DND-41 (cell line): ENCODE results near the gene KRTAP5-6.

ENCODE experiments used
- ATAC-seq: fragments of 200-7000 bp; cut with Tn5 transposase; 3 replicates; pipeline ENCODE4 v1.9.1; 2021; ENCODE audit warnings: low read depth; ENCODE audit not compliant: insufficient read depth
- DNase-seq: peaks from one replicate; pipeline ENCODE4 v3.0.0-alpha.2; 2020
- H2AFZ ChIP-seq: 2 replicates; pipeline ENCODE4 v1.6.0; 2012; ENCODE audit warnings: low read depth, low read length
- H3K27ac ChIP-seq: 2 replicates; pipeline ENCODE4 v1.5.1; 2012; ENCODE audit warnings: low read length, inconsistent platforms
- H3K27me3 ChIP-seq: fragments of 200-600 bp; sonication (generic); 2 replicates; pipeline ENCODE4 v1.6.0; 2012; ENCODE audit warnings: low read length, mild to moderate bottlenecking, inconsistent platforms; ENCODE audit not compliant: insufficient read depth, poor library complexity
- H3K36me3 ChIP-seq: 2 replicates; pipeline ENCODE4 v1.5.1; 2012; ENCODE audit warnings: low read length, inconsistent platforms; ENCODE audit not compliant: insufficient read depth
- H3K4me1 ChIP-seq: 2 replicates; pipeline ENCODE4 v1.5.1; 2012; ENCODE audit warnings: mild to moderate bottlenecking, low read length; ENCODE audit not compliant: insufficient read depth
- H3K4me2 ChIP-seq: 2 replicates; pipeline ENCODE4 v1.6.0; 2012; ENCODE audit warnings: mild to moderate bottlenecking, moderate library complexity, low read length, inconsistent platforms; ENCODE audit not compliant: insufficient read depth
- H3K4me3 ChIP-seq, 2 experiments: fragments of 200-600 bp in 1 of 2; shearing (Covaris generic) in 1 of 2; 2 replicates each; pipeline ENCODE4 v1.5.1; 2012 to 2016; ENCODE audit warnings: inconsistent platforms in 2 of 2, low read length in 2 of 2, mild to moderate bottlenecking in 2 of 2, low read depth in 1 of 2, moderate library complexity in 1 of 2
- H3K79me2 ChIP-seq: 2 replicates; pipeline ENCODE4 v1.6.0; 2012; ENCODE audit warnings: low read length, inconsistent platforms; ENCODE audit not compliant: insufficient read depth
- H3K9ac ChIP-seq: 2 replicates; pipeline ENCODE4 v1.6.0; 2012; ENCODE audit warnings: low read depth, mild to moderate bottlenecking, inconsistent platforms, low read length, moderate library complexity
- H3K9me3 ChIP-seq: 2 replicates; pipeline ENCODE4 v1.5.1; 2012; ENCODE audit warnings: low read length, moderate library complexity, mild to moderate bottlenecking, inconsistent platforms; ENCODE audit not compliant: insufficient read depth, severe bottlenecking
- H4K20me1 ChIP-seq: 2 replicates; pipeline ENCODE4 v1.6.0; 2012; ENCODE audit warnings: low read length; ENCODE audit not compliant: insufficient read depth
- EZH2 ChIP-seq: IDR thresholded peaks from 3 replicates; pipeline ENCODE4 v1.6.1; 2012; ENCODE audit warnings: borderline replicate concordance, low read depth, mild to moderate bottlenecking, moderate library complexity, low read length, inconsistent platforms; ENCODE audit not compliant: severe bottlenecking
- TF ChIP-seq, protein P1 (sequence below): IDR thresholded peaks from 2 replicates; pipeline ENCODE4 v1.5.1; 2012; ENCODE audit warnings: borderline replicate concordance, low read length, moderate library complexity, mild to moderate bottlenecking; ENCODE audit not compliant: poor library complexity, severe bottlenecking; ENCODE audit errors: extremely low read depth

KRTAP5-6 gene

DNA sequence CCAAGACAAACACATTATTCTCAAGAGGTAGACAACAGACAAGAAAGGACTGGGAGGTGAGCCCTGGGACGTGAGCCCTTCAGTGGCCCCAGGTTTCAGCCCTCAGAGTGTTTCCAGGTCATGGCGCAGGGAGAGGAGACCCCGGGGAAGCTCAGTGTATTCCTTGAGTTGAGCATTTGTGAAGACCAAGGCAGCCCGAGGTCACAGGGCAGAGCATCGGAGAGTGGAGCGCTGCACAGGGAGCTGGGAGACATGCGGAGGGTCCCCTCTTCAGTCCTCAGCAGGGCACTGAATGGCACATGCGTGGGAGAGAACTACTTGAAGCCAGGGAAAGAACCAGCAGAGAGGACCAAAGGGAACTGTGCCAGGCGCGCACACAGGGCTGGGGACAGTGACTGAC lies 11.7 kb downstream of the KRTAP5-6 start:
- H3K4me2 ChIP-seq, result no peak overlapping the region
- H3K79me2 ChIP-seq, result no peaks in the 10 kb centered on the region
- no peaks in the 10 kb centered on the region for H3K27me3 ChIP-seq
- no peaks in the 10 kb centered on the region; the same call in 1 of the 2 replicates for H3K36me3 ChIP-seq
- H3K4me3 ChIP-seq, result no peak overlapping the region
- H3K4me1 ChIP-seq, result peaks cover 39% of the 10 kb centered on the region
- no peak overlapping the region; the same call in 1 of the 2 replicates for H3K27ac ChIP-seq
- H3K9me3 ChIP-seq, result peaks cover 15% of the 10 kb centered on the region
- ATAC-seq (no peak), DNase-seq (no peak)
- no peaks in the 10 kb centered on the region for H4K20me1 ChIP-seq
- no peak overlapping the region for H2AFZ ChIP-seq
- no peak overlapping the region for H3K9ac ChIP-seq
- no peak for TF ChIP-seq EZH2
- TF ChIP-seq, protein P1, sequence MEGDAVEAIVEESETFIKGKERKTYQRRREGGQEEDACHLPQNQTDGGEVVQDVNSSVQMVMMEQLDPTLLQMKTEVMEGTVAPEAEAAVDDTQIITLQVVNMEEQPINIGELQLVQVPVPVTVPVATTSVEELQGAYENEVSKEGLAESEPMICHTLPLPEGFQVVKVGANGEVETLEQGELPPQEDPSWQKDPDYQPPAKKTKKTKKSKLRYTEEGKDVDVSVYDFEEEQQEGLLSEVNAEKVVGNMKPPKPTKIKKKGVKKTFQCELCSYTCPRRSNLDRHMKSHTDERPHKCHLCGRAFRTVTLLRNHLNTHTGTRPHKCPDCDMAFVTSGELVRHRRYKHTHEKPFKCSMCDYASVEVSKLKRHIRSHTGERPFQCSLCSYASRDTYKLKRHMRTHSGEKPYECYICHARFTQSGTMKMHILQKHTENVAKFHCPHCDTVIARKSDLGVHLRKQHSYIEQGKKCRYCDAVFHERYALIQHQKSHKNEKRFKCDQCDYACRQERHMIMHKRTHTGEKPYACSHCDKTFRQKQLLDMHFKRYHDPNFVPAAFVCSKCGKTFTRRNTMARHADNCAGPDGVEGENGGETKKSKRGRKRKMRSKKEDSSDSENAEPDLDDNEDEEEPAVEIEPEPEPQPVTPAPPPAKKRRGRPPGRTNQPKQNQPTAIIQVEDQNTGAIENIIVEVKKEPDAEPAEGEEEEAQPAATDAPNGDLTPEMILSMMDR, result no peak

DNA sequence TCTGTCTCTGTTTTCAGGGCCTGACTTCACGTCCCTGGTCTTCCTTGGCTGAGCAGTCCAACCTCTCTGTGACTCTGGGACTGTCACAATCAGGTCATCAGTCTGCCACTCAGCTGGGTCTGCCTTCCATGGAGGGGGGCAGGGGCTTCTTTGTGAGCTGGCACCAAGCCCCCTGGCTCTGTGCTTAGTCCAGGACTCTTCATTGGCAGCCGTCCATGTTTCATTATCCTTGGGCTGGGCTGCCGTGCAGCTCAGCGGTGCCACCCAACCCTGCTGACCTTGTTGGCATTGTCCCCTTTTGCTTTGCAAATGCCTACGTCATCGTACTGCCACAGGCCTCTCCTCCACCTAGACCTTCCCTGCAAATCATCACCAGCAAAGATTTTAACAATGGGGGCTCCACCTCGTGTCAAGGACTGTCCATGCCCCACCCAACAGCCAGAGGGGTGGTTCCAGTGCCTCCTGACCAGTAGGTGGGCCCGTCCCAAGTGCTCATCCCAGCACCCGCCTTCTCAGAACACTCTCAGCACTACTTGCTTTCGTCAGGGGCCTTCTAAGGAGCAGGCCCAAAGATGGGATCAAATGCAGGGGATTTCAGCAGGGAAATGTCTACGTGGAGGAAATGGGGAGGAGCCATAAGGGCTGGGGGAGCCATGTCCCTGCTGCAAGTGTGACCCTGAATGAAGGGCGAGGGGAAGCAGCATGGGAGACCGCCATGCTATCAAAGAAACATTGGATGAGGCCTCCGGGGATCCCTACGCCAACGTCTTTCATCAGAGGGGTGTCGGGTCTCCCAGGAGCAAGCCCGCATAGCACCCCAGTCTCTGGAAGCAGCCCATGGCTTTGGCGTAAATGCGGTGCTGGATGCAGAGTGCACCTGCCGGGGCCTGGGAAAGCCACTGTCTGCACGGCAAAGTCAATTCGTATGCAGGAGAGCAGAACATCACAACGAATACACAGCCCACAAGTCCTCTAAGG lies 18.2 kb downstream of the KRTAP5-6 start:
- TF ChIP-seq, protein P1, result no peak
- no peak for TF ChIP-seq EZH2

DNA sequence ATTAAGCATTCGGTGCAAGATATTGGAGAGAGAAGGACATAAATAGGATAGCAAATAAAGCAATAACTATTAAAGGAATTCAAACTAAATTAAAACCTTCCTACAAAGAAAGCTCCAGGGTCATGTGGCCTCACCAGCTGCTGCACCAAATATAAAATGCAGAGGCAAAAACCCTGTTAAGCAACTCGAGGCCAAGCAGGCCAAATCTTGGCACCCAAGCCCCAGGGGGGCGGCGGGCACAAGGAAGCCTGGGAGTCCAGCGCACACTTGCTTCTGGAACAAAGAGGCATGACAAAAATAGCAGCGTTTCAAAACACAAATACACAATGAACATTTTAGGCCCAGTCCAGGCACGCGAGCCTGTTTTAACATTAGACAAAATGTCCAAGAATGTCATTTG lies 20.8 kb downstream of the KRTAP5-6 start:
- Histone ChIP-seq H3K36me3 (no peaks in the 10 kb centered on the region), H3K9ac (no peak overlapping the region), H3K4me2 (no peak overlapping the region), H3K4me3 (no peak overlapping the region), H2AFZ (no peak overlapping the region; the same call in 1 of the 2 replicates), H3K79me2 (no peaks in the 10 kb centered on the region), H3K4me1 (peaks cover 15% of the 10 kb centered on the region), H3K27ac (peak overlapping the region; percentile 36; the same call in 1 of the 2 replicates), H4K20me1 (no peaks in the 10 kb centered on the region), H3K9me3 (no peaks in the 10 kb centered on the region), H3K27me3 (no peaks in the 10 kb centered on the region)
- TF ChIP-seq EZH2, result no peak
- TF ChIP-seq, protein P1, result no peak
- ATAC-seq (no peak), DNase-seq (no peak)

More for the DNA sequence above, 18.2 kb downstream of the KRTAP5-6 start:
- Histone ChIP-seq H3K27ac (no peak overlapping the region), H3K79me2 (no peaks in the 10 kb centered on the region), H4K20me1 (no peaks in the 10 kb centered on the region), H3K9ac (no peak overlapping the region), H3K36me3 (no peaks in the 10 kb centered on the region), H3K4me3 (no peak overlapping the region), H3K9me3 (no peaks in the 10 kb centered on the region), H3K27me3 (no peaks in the 10 kb centered on the region), H3K4me2 (no peak overlapping the region), H3K4me1 (peaks cover 15% of the 10 kb centered on the region), H2AFZ (no peak overlapping the region)
- ATAC-seq, result no peak
- DNase-seq, result no peak
